Measurements from ENCODE around the gene CELSR1. TPM values are rescaled to one million over a fixed set of nuclear protein-coding genes. Genes with fewer than 3 reads are reported as not detected.

The CELSR1 gene
- total and polyA plus RNA-seq, 2 of the 13 experiments (the other 11 are each of a cell fraction or from before 2014, with no cell fraction given) = 0.78 to 1.8 TPM

DNA sequence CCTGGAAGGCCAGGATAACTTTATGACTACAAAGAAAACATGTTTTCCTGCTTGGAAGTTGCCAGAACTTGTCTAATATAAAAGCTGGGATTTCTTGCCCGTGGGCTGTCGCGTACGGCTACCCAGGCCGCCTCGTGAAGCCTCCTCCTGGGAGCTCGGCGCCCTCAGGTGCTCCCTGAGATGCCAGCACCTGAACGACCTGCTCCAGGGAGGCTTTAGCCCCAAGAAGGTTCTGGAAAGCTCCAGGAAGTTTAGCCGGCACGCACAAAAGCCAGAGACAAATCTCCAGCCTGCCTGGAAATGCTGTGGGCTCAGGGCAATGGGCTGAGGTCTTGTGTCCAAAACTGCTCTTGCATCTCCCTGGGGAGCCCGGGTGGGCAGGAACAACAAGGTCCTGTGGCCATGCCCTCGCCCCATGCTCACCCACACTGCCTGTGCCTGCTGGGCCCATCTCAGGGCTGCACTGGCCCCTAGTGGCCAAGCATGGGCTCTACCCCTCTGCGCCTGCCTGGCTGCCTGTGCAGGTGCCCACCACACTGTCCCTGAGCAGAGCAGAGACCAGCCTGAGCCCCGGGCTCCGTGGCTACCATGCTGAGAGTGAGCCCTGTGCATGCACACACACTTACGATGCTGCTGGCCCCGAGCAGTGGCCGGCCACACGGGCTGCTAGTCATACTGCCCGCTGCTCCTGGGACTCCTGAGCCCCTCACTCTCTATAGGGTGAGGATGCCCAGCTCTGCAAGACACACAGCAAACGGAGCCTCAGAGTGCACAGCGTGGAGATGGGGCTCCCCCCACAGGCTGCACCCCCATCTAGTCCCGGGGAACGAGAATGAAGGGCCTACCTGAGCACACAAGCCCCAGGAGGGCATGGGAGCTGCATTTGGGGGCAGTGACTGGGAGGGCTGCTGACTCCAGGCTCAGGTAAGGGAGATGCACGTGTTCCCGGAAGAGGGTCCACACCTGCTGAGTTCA lies 4.9 kb upstream of the CELSR1 start (continued):
- TF ChIP-seq, protein P1, sequence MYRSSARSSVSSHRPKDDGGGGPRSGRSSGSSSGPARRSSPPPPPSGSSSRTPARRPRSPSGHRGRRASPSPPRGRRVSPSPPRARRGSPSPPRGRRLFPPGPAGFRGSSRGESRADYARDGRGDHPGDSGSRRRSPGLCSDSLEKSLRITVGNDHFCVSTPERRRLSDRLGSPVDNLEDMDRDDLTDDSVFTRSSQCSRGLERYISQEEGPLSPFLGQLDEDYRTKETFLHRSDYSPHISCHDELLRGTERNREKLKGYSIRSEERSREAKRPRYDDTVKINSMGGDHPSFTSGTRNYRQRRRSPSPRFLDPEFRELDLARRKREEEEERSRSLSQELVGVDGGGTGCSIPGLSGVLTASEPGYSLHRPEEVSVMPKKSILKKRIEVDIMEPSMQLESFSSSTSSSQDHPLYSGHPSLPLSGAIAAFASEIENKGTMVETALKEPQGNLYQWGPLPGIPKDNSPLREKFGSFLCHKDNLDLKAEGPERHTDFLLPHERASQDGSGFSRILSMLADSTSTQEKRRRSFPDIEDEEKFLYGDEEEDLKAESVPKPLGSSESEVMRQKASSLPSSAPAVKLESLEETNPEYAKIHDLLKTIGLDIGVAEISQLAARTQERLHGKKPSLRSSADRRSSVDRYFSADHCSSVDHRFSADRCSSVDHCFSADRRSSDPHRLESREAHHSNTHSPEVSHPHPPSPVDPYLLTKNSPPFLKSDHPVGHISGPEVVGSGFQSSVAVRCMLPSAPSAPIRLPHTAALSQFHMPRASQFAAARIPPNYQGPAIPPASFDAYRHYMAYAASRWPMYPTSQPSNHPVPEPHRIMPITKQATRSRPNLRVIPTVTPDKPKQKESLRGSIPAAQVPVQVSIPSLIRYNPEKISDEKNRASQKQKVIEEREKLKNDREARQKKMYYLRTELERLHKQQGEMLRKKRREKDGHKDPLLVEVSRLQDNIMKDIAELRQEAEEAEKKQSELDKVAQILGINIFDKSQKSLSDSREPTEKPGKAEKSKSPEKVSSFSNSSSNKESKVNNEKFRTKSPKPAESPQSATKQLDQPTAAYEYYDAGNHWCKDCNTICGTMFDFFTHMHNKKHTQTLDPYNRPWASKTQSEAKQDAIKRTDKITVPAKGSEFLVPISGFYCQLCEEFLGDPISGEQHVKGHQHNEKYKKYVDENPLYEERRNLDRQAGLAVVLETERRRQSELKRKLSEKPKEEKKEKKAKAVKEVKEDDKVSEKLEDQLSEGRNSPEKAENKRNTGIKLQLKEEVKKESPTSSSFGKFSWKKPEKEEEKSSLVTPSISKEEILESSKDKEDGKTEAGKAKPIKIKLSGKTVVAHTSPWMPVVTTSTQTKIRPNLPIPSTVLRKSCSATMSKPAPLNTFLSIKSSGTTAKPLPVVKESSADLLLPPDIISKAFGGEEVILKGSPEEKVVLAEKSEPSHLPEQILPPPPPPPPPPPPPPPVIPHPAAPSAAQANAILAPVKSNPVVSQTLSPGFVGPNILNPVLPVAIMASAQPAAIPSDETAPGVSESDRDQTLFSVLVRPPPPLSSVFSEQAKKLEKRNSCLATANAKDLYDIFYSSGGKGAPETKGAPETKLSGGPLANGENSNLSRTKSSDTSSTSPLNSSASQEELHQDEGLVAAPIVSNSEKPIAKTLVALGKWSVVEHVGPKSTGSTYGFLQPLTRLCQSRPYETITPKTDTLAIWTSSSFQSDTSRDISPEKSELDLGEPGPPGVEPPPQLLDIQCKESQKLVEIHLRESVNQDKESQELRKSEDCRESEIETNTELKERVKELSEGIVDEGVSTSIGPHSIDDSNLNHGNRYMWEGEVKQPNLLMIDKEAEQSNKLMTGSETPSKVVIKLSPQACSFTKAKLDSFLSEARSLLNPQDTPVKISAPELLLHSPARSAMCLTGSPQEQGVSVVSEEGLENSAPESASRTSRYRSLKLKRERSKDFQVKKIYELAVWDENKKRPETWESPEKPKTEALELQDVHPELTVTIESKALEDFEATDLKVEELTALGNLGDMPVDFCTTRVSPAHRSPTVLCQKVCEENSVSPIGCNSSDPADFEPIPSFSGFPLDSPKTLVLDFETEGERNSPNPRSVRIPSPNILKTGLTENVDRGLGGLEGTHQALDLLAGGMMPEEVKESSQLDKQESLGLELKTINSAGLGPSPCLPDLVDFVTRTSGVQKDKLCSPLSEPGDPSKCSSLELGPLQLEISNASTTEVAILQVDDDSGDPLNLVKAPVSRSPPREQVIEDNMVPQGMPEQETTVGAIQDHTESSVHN (CRISPR knock-in tag; IDR thresholded peaks at IDR 0.05) = no peak
- TF ChIP-seq TEAD2 (CRISPR knock-in tag; IDR thresholded peaks at IDR 0.05) (no peak), ZNF839 (CRISPR knock-in tag; IDR thresholded peaks at IDR 0.05; ENCODE audit: borderline replicate concordance) (no peak), HES4 (CRISPR knock-in tag; IDR thresholded peaks at IDR 0.05; ENCODE audit: borderline replicate concordance) (no peak), ZNF670 (CRISPR knock-in tag; IDR thresholded peaks at IDR 0.05; ENCODE audit: borderline replicate concordance) (no peak), SRY (CRISPR knock-in tag; IDR thresholded peaks at IDR 0.05) (peak; percentile 77; the same call in 1 of the 2 replicates), ZNF33B (CRISPR knock-in tag; IDR thresholded peaks at IDR 0.05) (no peak), ZSCAN25 (CRISPR knock-in tag; IDR thresholded peaks at IDR 0.05) (no peak; the same call in 1 of the 2 replicates)
- TF ChIP-seq, protein P2, sequence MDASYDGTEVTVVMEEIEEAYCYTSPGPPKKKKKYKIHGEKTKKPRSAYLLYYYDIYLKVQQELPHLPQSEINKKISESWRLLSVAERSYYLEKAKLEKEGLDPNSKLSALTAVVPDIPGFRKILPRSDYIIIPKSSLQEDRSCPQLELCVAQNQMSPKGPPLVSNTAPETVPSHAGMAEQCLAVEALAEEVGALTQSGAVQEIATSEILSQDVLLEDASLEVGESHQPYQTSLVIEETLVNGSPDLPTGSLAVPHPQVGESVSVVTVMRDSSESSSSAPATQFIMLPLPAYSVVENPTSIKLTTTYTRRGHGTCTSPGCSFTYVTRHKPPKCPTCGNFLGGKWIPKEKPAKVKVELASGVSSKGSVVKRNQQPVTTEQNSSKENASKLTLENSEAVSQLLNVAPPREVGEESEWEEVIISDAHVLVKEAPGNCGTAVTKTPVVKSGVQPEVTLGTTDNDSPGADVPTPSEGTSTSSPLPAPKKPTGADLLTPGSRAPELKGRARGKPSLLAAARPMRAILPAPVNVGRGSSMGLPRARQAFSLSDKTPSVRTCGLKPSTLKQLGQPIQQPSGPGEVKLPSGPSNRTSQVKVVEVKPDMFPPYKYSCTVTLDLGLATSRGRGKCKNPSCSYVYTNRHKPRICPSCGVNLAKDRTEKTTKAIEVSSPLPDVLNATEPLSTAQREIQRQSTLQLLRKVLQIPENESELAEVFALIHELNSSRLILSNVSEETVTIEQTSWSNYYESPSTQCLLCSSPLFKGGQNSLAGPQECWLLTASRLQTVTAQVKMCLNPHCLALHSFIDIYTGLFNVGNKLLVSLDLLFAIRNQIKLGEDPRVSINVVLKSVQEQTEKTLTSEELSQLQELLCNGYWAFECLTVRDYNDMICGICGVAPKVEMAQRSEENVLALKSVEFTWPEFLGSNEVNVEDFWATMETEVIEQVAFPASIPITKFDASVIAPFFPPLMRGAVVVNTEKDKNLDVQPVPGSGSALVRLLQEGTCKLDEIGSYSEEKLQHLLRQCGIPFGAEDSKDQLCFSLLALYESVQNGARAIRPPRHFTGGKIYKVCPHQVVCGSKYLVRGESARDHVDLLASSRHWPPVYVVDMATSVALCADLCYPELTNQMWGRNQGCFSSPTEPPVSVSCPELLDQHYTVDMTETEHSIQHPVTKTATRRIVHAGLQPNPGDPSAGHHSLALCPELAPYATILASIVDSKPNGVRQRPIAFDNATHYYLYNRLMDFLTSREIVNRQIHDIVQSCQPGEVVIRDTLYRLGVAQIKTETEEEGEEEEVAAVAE (CRISPR knock-in tag; IDR thresholded peaks at IDR 0.05; ENCODE audit: borderline replicate concordance) = no peak
- TF ChIP-seq, protein P3, sequence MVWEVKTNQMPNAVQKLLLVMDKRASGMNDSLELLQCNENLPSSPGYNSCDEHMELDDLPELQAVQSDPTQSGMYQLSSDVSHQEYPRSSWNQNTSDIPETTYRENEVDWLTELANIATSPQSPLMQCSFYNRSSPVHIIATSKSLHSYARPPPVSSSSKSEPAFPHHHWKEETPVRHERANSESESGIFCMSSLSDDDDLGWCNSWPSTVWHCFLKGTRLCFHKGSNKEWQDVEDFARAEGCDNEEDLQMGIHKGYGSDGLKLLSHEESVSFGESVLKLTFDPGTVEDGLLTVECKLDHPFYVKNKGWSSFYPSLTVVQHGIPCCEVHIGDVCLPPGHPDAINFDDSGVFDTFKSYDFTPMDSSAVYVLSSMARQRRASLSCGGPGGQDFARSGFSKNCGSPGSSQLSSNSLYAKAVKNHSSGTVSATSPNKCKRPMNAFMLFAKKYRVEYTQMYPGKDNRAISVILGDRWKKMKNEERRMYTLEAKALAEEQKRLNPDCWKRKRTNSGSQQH (CRISPR knock-in tag; IDR thresholded peaks at IDR 0.05; ENCODE audit: low read depth) = no peak
- TF ChIP-seq, protein P4, sequence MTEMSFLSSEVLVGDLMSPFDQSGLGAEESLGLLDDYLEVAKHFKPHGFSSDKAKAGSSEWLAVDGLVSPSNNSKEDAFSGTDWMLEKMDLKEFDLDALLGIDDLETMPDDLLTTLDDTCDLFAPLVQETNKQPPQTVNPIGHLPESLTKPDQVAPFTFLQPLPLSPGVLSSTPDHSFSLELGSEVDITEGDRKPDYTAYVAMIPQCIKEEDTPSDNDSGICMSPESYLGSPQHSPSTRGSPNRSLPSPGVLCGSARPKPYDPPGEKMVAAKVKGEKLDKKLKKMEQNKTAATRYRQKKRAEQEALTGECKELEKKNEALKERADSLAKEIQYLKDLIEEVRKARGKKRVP (CRISPR knock-in tag; IDR thresholded peaks at IDR 0.05) = no peak
